ENCODE data around the gene NOP9. TPM values are rescaled to one million over a fixed set of nuclear protein-coding genes. Genes with fewer than 3 reads are reported as not detected.

Gene NOP9
- total RNA-seq, 1 donor from 2014 or later: 23.5 TPM

GRCh38 chr14:24307575-24308341 lies 8.1 kb downstream of the NOP9 start, which contains the start of gene CIDEB:
CIDEB (minus strand) TSS chr14:24307977; CDS start chr14:24307858, 119 bp downstream.
- H3K4me3 Mint-ChIP-seq (ENCODE audit: unreplicated experiment): peak within 1 kb of the TSS; percentile 27

GRCh38 chr14:24308342-24309124 lies 8.9 kb downstream of the NOP9 start:
- H3K4me2 ChIP-seq (ENCODE audit: low read length): no peak overlapping the region
- Mint-ChIP-seq H3K9me3 (ENCODE audit: unreplicated experiment) (no peaks in the 10 kb centered on the region), H3K4me3 (ENCODE audit: unreplicated experiment) (no peak overlapping the region), H3K4me1 (ENCODE audit: low read depth, unreplicated experiment) (peaks cover 8% of the 10 kb centered on the region), H3K27me3 (ENCODE audit: low read depth, unreplicated experiment) (no peaks in the 10 kb centered on the region), H3K36me3 (ENCODE audit: low read depth, unreplicated experiment) (peaks cover 38% of the 10 kb centered on the region), H3K27ac (ENCODE audit: unreplicated experiment) (no peak overlapping the region)
- no peak for DNase-seq (ENCODE audit: low read depth)
- H3K27me3 ChIP-seq (ENCODE audit: insufficient read depth, low read length): no peaks in the 10 kb centered on the region
- FAIRE-seq: no peak
- TF ChIP-seq, protein P1, sequence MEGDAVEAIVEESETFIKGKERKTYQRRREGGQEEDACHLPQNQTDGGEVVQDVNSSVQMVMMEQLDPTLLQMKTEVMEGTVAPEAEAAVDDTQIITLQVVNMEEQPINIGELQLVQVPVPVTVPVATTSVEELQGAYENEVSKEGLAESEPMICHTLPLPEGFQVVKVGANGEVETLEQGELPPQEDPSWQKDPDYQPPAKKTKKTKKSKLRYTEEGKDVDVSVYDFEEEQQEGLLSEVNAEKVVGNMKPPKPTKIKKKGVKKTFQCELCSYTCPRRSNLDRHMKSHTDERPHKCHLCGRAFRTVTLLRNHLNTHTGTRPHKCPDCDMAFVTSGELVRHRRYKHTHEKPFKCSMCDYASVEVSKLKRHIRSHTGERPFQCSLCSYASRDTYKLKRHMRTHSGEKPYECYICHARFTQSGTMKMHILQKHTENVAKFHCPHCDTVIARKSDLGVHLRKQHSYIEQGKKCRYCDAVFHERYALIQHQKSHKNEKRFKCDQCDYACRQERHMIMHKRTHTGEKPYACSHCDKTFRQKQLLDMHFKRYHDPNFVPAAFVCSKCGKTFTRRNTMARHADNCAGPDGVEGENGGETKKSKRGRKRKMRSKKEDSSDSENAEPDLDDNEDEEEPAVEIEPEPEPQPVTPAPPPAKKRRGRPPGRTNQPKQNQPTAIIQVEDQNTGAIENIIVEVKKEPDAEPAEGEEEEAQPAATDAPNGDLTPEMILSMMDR (IDR thresholded peaks at IDR 0.05; ENCODE audit: insufficient read depth, low read depth, low read length): no peak
- TF ChIP-seq EZH2 (IDR thresholded peaks at IDR 0.05; ENCODE audit: insufficient read depth, low read length): no peak
- no peak overlapping the region for H3K4me3 ChIP-seq (ENCODE audit: insufficient read depth, low read depth, low read length)
- H3K36me3 ChIP-seq (ENCODE audit: insufficient read depth, low read length): peaks cover 30% of the 10 kb centered on the region
- no peaks in the 10 kb centered on the region for H3K9me3 ChIP-seq (ENCODE audit: insufficient read depth, low read depth, low read length)
- peaks cover 16% of the 10 kb centered on the region for H3K4me1 ChIP-seq (ENCODE audit: insufficient read depth, low read length)
- H3K27ac ChIP-seq (ENCODE audit: low read depth, low read length): no peak overlapping the region
- H4K20me1 ChIP-seq (ENCODE audit: insufficient read depth, low read length): peaks cover 48% of the 10 kb centered on the region
- no peak overlapping the region for H3K9ac ChIP-seq (ENCODE audit: low read length)
- no peaks in the 10 kb centered on the region for H3K79me2 ChIP-seq (ENCODE audit: insufficient read depth, low read length)
- no peak overlapping the region for H2AFZ ChIP-seq (ENCODE audit: low read depth, low read length)

More at GRCh38 chr14:24307575-24308341, 8.1 kb downstream of the NOP9 start, which contains the start of gene CIDEB:
- H3K4me2 ChIP-seq (ENCODE audit: low read length): no peak within 1 kb of the TSS
- no peaks in the 10 kb centered on the region for H3K9me3 ChIP-seq (ENCODE audit: insufficient read depth, low read depth, low read length)
- FAIRE-seq: peak; percentile 47
- H3K36me3 ChIP-seq (ENCODE audit: insufficient read depth, low read length): peaks cover 34% of the 10 kb centered on the region
- H3K4me1 ChIP-seq (ENCODE audit: insufficient read depth, low read length): peaks cover 16% of the 10 kb centered on the region
- DNase-seq (ENCODE audit: low read depth): no peak
- no peaks in the 10 kb centered on the region for H3K79me2 ChIP-seq (ENCODE audit: insufficient read depth, low read length)
- H3K27ac Mint-ChIP-seq (ENCODE audit: unreplicated experiment): no peak within 1 kb of the TSS
- H2AFZ ChIP-seq (ENCODE audit: low read depth, low read length): no peak within 1 kb of the TSS
- peaks cover 43% of the 10 kb centered on the region for H3K36me3 Mint-ChIP-seq (ENCODE audit: low read depth, unreplicated experiment)
- no peak within 1 kb of the TSS for H3K4me3 ChIP-seq (ENCODE audit: insufficient read depth, low read depth, low read length)
- no peaks in the 10 kb centered on the region for H3K9me3 Mint-ChIP-seq (ENCODE audit: unreplicated experiment)
- no peak within 1 kb of the TSS for H3K27ac ChIP-seq (ENCODE audit: low read depth, low read length)
- H4K20me1 ChIP-seq (ENCODE audit: insufficient read depth, low read length): peaks cover 46% of the 10 kb centered on the region
- H3K27me3 ChIP-seq (ENCODE audit: insufficient read depth, low read length): no peaks in the 10 kb centered on the region
- peaks cover 8% of the 10 kb centered on the region for H3K4me1 Mint-ChIP-seq (ENCODE audit: low read depth, unreplicated experiment)
- H3K27me3 Mint-ChIP-seq (ENCODE audit: low read depth, unreplicated experiment): no peaks in the 10 kb centered on the region
- no peak for TF ChIP-seq EZH2 (IDR thresholded peaks at IDR 0.05; ENCODE audit: insufficient read depth, low read length)
- TF ChIP-seq, protein P1 (IDR thresholded peaks at IDR 0.05; ENCODE audit: insufficient read depth, low read depth, low read length): peak; percentile 97
- H3K9ac ChIP-seq (ENCODE audit: low read length): no peak within 1 kb of the TSS

Measured in astrocyte (in vitro differentiated cells and primary cell).